ENCODE results near the gene SNX22. TPM values are rescaled to one million over a fixed set of nuclear protein-coding genes. Genes with fewer than 3 reads are reported as not detected.

Gene SNX22
- total and polyA plus RNA-seq, 7 donors: 0.06 to 0.31 (median 0.17) TPM

DNA sequence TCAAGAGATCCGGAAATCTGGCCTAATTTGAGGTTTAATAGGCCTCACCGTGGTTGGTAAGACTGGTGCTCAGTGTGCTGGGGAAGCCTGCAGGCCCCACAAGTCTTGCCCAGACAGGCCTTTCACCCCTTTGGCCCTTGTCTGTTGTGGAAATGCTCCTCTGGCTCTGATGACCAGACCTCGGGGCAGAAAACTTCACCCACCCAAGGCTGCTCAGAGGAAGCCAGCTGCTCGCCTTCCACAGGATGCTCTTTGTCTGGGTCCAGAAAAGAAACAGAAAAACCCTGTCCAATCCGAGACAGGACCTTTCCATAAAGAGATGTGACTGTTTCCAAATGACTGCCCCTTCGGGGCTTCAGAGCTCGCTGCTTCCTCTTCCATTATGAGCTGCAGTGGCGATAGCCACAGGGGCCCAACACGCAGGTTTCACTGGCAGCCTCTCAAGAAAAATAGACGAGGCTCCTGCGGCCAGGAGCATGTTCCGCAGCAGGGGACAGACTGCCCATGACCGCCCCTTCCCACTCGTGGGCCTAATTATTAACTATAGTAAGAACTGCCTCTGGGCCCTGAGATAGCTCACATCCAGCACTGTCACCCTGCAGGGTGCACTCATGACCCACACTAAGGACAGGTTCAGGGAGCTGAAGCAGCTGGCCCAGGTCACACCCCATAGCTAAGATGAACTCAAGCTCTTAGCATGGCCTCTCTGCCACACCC, 6.8 kb upstream of the SNX22 start:
- intact Hi-C loops (cut with DNase I): no loop called here
- no peaks in the 10 kb centered on the region for H3K27me3 ChIP-seq (ENCODE audit: insufficient read depth in 3 of 3, low read length in 2 of 3)
- H3K4me1 ChIP-seq: no peaks in the 10 kb centered on the region
- H3K4me3 ChIP-seq: no peak overlapping the region
- H3K36me3 ChIP-seq (ENCODE audit: insufficient read depth in 1 of 2, low read depth in 1 of 2): peaks cover 0 to 60% of the 10 kb centered on the region in 2 donors
- DNase-seq: no peak
- no peaks in the 10 kb centered on the region for H3K9me3 ChIP-seq
- no peak for ATAC-seq
- WGBS, 3 donors: 76 to 79% (median 78%) methylated on average over 14 of the region's 14 CpGs
- no peak overlapping the region for H3K27ac ChIP-seq
- TF ChIP-seq CTCF (IDR thresholded peaks at IDR 0.05): no peak

DNA sequence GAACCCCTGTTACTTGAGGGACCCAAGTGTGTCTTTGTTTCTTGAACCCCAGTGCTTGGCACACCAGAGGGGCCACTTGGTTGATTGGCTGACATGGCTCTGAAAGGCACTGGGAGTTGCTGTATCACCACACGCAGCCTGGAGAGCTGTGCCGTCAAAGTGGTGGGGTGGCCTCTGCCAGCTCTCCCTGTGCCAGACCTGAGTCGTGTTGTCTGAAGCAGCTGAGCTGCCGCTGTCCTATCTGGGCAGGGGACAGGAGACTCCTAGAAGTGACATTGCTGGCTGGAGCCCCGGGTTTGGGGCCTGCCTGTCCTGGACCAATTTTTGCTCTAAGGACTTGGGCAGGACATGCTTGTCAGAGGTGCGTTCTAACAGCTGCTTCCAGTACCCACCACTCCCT, 5.5 kb upstream of the SNX22 start:
- intact Hi-C loops (cut with DNase I): no loop called here
- Histone ChIP-seq H3K27me3 (ENCODE audit: insufficient read depth in 3 of 3, low read length in 2 of 3) (peaks cover 0 to 1% (median 0%) of the 10 kb centered on the region in 3 donors), H3K9me3 (no peaks in the 10 kb centered on the region), H3K36me3 (ENCODE audit: insufficient read depth in 1 of 2, low read depth in 1 of 2) (peaks cover 0 to 49% of the 10 kb centered on the region in 2 donors), H3K27ac (no peak overlapping the region), H3K4me1 (peaks cover under 1% of the 10 kb centered on the region), H3K4me3 (no peak overlapping the region)
- ATAC-seq (peak in 1 of 4 donors; percentile 32), DNase-seq (no peak)
- TF ChIP-seq CTCF (IDR thresholded peaks at IDR 0.05): no peak
- WGBS, 3 donors: 42 to 61% (median 50%) methylated on average over 6 of the region's 6 CpGs

DNA sequence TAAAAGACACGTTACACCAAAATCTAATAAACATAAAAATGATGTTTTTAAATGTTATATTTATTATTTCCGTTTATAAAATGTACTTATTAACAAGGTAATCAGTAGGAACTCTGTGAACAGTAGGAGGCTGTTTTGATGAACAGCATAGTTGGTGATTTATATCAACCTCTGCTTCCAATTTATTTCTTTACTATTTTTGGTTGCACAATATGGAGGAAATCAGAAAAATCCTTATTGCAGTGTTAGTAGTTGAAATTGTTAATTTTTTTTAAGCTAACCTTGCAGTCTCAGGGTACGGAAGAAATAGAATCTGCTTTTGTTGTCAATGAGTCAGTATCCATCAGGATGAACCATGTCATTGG, 5.0 kb upstream of the SNX22 start:
- Histone ChIP-seq H3K4me1 (peaks cover 5% of the 10 kb centered on the region), H3K27me3 (ENCODE audit: insufficient read depth in 3 of 3, low read length in 2 of 3) (peaks cover 0 to 4% (median 4%) of the 10 kb centered on the region in 3 donors), H3K27ac (no peak overlapping the region), H3K36me3 (ENCODE audit: insufficient read depth in 1 of 2, low read depth in 1 of 2) (peaks cover 0 to 44% of the 10 kb centered on the region in 2 donors), H3K9me3 (no peaks in the 10 kb centered on the region), H3K4me3 (no peak overlapping the region)
- TF ChIP-seq CTCF (IDR thresholded peaks at IDR 0.05): no peak
- WGBS, 3 donors: 88 to 97% (median 95%) methylated on average over 3 of the region's 3 CpGs
- ATAC-seq: no peak
- no peak for DNase-seq
- intact Hi-C loops (cut with DNase I): no loop called here

DNA sequence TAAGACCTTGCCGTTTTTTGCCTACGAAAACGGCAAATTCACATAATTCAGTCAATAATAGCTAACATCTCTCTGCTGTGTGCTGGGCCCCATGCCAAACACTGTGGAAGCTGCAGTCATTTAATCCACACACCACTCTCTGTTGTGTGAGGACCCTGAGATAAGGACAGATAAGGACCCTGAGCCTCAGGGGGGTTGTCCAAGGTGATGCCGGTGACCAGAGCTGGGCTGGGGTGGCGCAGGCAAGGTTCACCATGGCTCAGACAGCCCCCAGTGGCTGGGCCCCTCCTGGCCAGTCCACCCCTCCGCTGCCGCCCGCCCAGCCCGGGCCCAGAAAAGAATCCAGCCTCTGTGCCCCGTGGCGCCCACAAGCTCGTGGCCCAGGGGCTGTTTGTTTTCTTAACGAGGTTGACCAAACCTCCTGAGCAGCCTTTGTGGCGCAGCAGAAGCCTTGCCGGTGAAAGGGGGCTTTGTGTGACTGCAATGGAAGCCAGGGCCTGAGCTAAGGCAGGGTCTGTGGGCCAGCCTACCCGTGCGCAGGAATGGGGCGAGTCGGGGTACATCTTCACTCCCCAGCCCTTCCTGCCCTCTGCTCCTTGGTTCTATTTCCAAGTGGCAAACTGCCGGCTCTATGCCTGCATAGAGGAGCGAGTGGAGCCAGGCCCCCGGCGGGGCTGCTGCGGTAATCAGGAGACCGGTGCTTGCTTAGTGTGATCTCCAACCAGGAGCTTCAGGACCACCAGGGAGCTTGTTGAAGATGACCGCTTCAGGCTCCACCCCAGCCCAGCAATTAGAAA, 4.4 kb upstream of the SNX22 start:
- Histone ChIP-seq H3K27me3 (ENCODE audit: insufficient read depth in 3 of 3, low read length in 2 of 3) (peaks cover 0 to 10% (median 6%) of the 10 kb centered on the region in 3 donors), H3K9me3 (no peaks in the 10 kb centered on the region), H3K4me3 (no peak overlapping the region), H3K36me3 (ENCODE audit: insufficient read depth in 1 of 2, low read depth in 1 of 2) (peaks cover 0 to 38% of the 10 kb centered on the region in 2 donors), H3K27ac (no peak overlapping the region), H3K4me1 (peaks cover 11% of the 10 kb centered on the region)
- 87 to 89% (median 88%) methylated on average over 26 of the region's 26 CpGs for WGBS, 3 donors
- DNase-seq: no peak
- TF ChIP-seq CTCF (IDR thresholded peaks at IDR 0.05): no peak
- intact Hi-C loops (cut with DNase I): no loop called here
- ATAC-seq: no peak

All from psoas muscle (tissue), 8 donors.